Activated CD8-positive, alpha-beta T cell treated with anti-CD3 and anti-CD28 coated beads for 36 hours (primary cell): Measurements from ENCODE around the gene ZDHHC1. TPM values are rescaled to one million over a fixed set of nuclear protein-coding genes. Genes with fewer than 3 reads are reported as not detected.
A peak's percentile ranks its signal among the peaks of the same experiment; 100 is the strongest.

ENCODE experiments used
- ATAC-seq: fragments of 200-7000 bp; cut with Tn5 transposase; one replicate; pipeline ENCODE4 v1.10.0; 2021; ENCODE audit warnings: mild to moderate bottlenecking, moderate library complexity
- CTCF ChIA-PET: fragments of 350-600 bp; sonication (Branson Sonifier 250); formaldehyde crosslinking; loops from one replicate; lab custom pipeline; 2021; ENCODE audit warnings: antibody characterized with exemption; lab: Charles Lee
- POLR2A ChIA-PET: fragments of 350-600 bp; sonication (Branson Sonifier 250); formaldehyde crosslinking; loops from one replicate; lab custom pipeline; 2021; ENCODE audit warnings: antibody characterized with exemption; lab: Charles Lee
- DNase-seq: peaks from one replicate; pipeline ENCODE4 v3.0.0-alpha.2; 2020
- H3K27ac Mint-ChIP-seq: one replicate; pipeline ENCODE4 v1.8.0; 2021; ENCODE audit warnings: mild to moderate bottlenecking, mixed read lengths
- H3K27me3 Mint-ChIP-seq: one replicate; pipeline ENCODE4 v1.8.0; 2021; ENCODE audit warnings: mixed read lengths
- H3K36me3 Mint-ChIP-seq: one replicate; pipeline ENCODE4 v1.8.0; 2021; ENCODE audit warnings: low read depth, mixed read lengths
- H3K4me1 Mint-ChIP-seq: one replicate; pipeline ENCODE4 v1.8.0; 2021; ENCODE audit warnings: low read depth, mixed read lengths
- H3K4me3 Mint-ChIP-seq: one replicate; pipeline ENCODE4 v1.8.0; 2021; ENCODE audit warnings: mild to moderate bottlenecking, moderate library complexity, mixed read lengths
- H3K9me3 Mint-ChIP-seq: one replicate; pipeline ENCODE4 v1.8.0; 2021; ENCODE audit warnings: mixed read lengths
- CTCF ChIP-seq: fragments of 200-600 bp; IDR thresholded peaks from one replicate; pipeline ENCODE4 v1.8.0; 2022; ENCODE audit warnings: antibody characterized with exemption, mild to moderate bottlenecking
- intact Hi-C: fragments of 100-400 bp; cut with micrococcal nuclease; formaldehyde crosslinking; loops from one replicate; pipeline ENCODE4 v1.10.0; 2022
- total RNA-seq, 2 experiments: library from RNA; stranded (reverse); gene quantifications; one replicate each; pipeline ENCODE4 v1.2.3, GENCODE V29; 2021

Gene ZDHHC1
- total RNA-seq, result under 1 TPM; 0.54 to 0.60 TPM

- Mint-ChIP-seq H3K36me3 (no peaks in the 10 kb centered on the region), H3K4me3 (peak within 1 kb of the TSS; percentile 65), H3K27ac (no peak within 1 kb of the TSS), H3K9me3 (no peaks in the 10 kb centered on the region), H3K27me3 (peaks cover 26% of the 10 kb centered on the region), H3K4me1 (peaks cover 5% of the 10 kb centered on the region)
- CTCF ChIA-PET, result interaction anchor here (0.7 to 3.0 kb wide), 7 partner anchors 11 to 69 kb away, joined by 3 to 25 read pairs (median 4); no protein-coding TSS in a partner anchor
- intact Hi-C loops, result no loop called here
- DNase-seq (peak; percentile 57), ATAC-seq (peak; percentile 95)
- TF ChIP-seq CTCF, result peak; percentile 48
- POLR2A ChIA-PET, result interaction anchor here (0.7 to 1.1 kb wide), 3 partner anchors 9 to 36 kb away, joined by 3 read pairs; no protein-coding TSS in a partner anchor
These were observed at the start of gene ZDHHC1 for GRCh38 chr16:67415872-67416793. TSS of gene ZDHHC1 (minus strand) at chr16:67416477. CDS start at chr16:67407775, 8,702 bp downstream.

GRCh38 chr16:67464565-67464964 lies 48.3 kb upstream of the ZDHHC1 start:
- intact Hi-C loops, result no loop called here
- ChIA-PET CTCF (interaction anchor here (0.8 to 2.0 kb wide), 6 partner anchors 15 to 352 kb away, joined by 3 to 31 read pairs (median 4); no protein-coding TSS in a partner anchor), POLR2A (no interaction called here)
- ATAC-seq, result no peak
- no peak for DNase-seq
- Mint-ChIP-seq H3K27me3 (no peaks in the 10 kb centered on the region), H3K27ac (no peak overlapping the region), H3K4me1 (peaks cover 12% of the 10 kb centered on the region), H3K36me3 (no peaks in the 10 kb centered on the region), H3K9me3 (no peaks in the 10 kb centered on the region), H3K4me3 (no peak overlapping the region)
- no peak for TF ChIP-seq CTCF

GRCh38 chr16:67463691-67464090 lies 47.4 kb upstream of the ZDHHC1 start:
- CTCF ChIA-PET, result interaction anchor here (1.1 to 1.8 kb wide), 6 partner anchors 16 to 353 kb away, joined by 3 to 13 read pairs (median 4); no protein-coding TSS in a partner anchor

GRCh38 chr16:67463059-67463458 lies 46.8 kb upstream of the ZDHHC1 start:
- intact Hi-C loops, result no loop called here
- H3K4me3 Mint-ChIP-seq, result no peak overlapping the region
- ChIA-PET CTCF (interaction anchor here (1.0 to 1.8 kb wide), 3 partner anchors 15 to 203 kb away, joined by 4 to 7 read pairs (median 4); no protein-coding TSS in a partner anchor), POLR2A (no interaction called here)
- H3K27me3 Mint-ChIP-seq, result no peaks in the 10 kb centered on the region
- H3K9me3 Mint-ChIP-seq, result no peaks in the 10 kb centered on the region
- no peak overlapping the region for H3K27ac Mint-ChIP-seq
- no peak for TF ChIP-seq CTCF
- H3K36me3 Mint-ChIP-seq, result no peaks in the 10 kb centered on the region
- ATAC-seq (no peak), DNase-seq (no peak)
- H3K4me1 Mint-ChIP-seq, result peaks cover 15% of the 10 kb centered on the region

More at GRCh38 chr16:67463691-67464090, 47.4 kb upstream of the ZDHHC1 start:
- Mint-ChIP-seq H3K4me1 (peaks cover 13% of the 10 kb centered on the region), H3K27me3 (no peaks in the 10 kb centered on the region), H3K9me3 (no peaks in the 10 kb centered on the region), H3K27ac (no peak overlapping the region), H3K36me3 (no peaks in the 10 kb centered on the region), H3K4me3 (no peak overlapping the region)
- ATAC-seq, result no peak
- intact Hi-C loops, result no loop called here
- no peak for DNase-seq
- POLR2A ChIA-PET, result no interaction called here
- no peak for TF ChIP-seq CTCF
